ENCODE results near the gene PRPF6. TPM values are rescaled to one million over a fixed set of nuclear protein-coding genes. Genes with fewer than 3 reads are reported as not detected.

PRPF6 gene
- total and polyA plus RNA-seq, 2 of the 13 experiments (the other 11 are each of a cell fraction or from before 2014, with no cell fraction given) = 63.7 to 101 TPM

- TF ChIP-seq ZNF670 (CRISPR knock-in tag; IDR thresholded peaks at IDR 0.05; ENCODE audit: borderline replicate concordance) (no peak), ARID3A (IDR thresholded peaks at IDR 0.05; ENCODE audit: low read depth, low read length) (no peak), ATF5 (CRISPR knock-in tag; IDR thresholded peaks at IDR 0.05; ENCODE audit: low read depth) (no peak), SIN3A (IDR thresholded peaks at IDR 0.05; ENCODE audit: borderline replicate concordance, low read depth, low read length) (no peak), GPBP1L1 (CRISPR knock-in tag; IDR thresholded peaks at IDR 0.05) (no peak), PBX2 (CRISPR knock-in tag; IDR thresholded peaks at IDR 0.05) (no peak), ZNF891 (CRISPR knock-in tag; IDR thresholded peaks at IDR 0.05) (0 out of 2 replicates have a peak, but pooled peaks have one; percentile 32), FOXO4 (CRISPR knock-in tag; conservative IDR thresholded peaks at IDR 0.05) (no peak), ZNF580 (CRISPR knock-in tag; IDR thresholded peaks at IDR 0.05; ENCODE audit: borderline replicate concordance, low read depth) (no peak), ZNF451 (CRISPR knock-in tag; IDR thresholded peaks at IDR 0.05) (0 out of 2 replicates have a peak, but pooled peaks have one; percentile 18), MLLT10 (CRISPR knock-in tag; IDR thresholded peaks at IDR 0.05) (no peak), ARNT2 (CRISPR knock-in tag; IDR thresholded peaks at IDR 0.05; ENCODE audit: low read depth) (0 out of 2 replicates have a peak, but pooled peaks have one; percentile 4), MTA3 (CRISPR knock-in tag; IDR thresholded peaks at IDR 0.05) (no peak), LCORL (IDR thresholded peaks at IDR 0.05) (no peak), LCORL (CRISPR knock-in tag; IDR thresholded peaks at IDR 0.05) (no peak), NR2C2 (CRISPR knock-in tag; IDR thresholded peaks at IDR 0.05; ENCODE audit: borderline replicate concordance) (no peak; the same call in 1 of the 2 replicates)
Measured at GRCh38 chr20:63957690-63958441, 23.1 kb upstream of the PRPF6 start (continued).

Measured in HepG2 (cell line).